Right lobe of liver (tissue), 6 donors: ENCODE data around the gene GRHL3. TPM values are rescaled to one million over a fixed set of nuclear protein-coding genes. Genes with fewer than 3 reads are reported as not detected.

Source experiments
- ATAC-seq, 4 donors: fragments of 200-7000 bp; cut with Tn5 transposase; one replicate each; pipeline ENCODE4 v1.9.1; 2020; ENCODE audit warnings: mild to moderate bottlenecking in 4 of 4, moderate library complexity in 4 of 4
- DNase-seq, 3 donors: peaks; one replicate each; pipeline ENCODE4 v3.0.0-alpha.2; 2020
- H3K27ac ChIP-seq, 3 donors: fragments of 200-600 bp; one replicate each; pipeline ENCODE4 v1.8.0; 2022
- H3K27me3 ChIP-seq, 2 donors: fragments of 200-600 bp; one replicate each; pipeline ENCODE4 v1.8.0; 2022
- H3K36me3 ChIP-seq, 4 donors: fragments of 200-600 bp; sonication (generic) in 1 of 4; one replicate each; pipeline versions ENCODE4 v1.5.1 to v1.8.0; 2017 to 2022; ENCODE audit warnings: control low read depth in 1 of 4
- H3K4me1 ChIP-seq, 4 donors: fragments of 200-600 bp; sonication (generic) in 1 of 4; one replicate each; pipeline versions ENCODE4 v1.5.1 to v1.8.0; 2017 to 2022; ENCODE audit warnings: control low read depth in 1 of 4
- H3K4me3 ChIP-seq, 3 donors: fragments of 200-600 bp; one replicate each; pipeline ENCODE4 v1.8.0; 2022
- H3K9me3 ChIP-seq, 4 donors: fragments of 200-600 bp; sonication (generic) in 1 of 4; one replicate each; pipeline versions ENCODE4 v1.5.1 to v1.8.0; 2017 to 2022; ENCODE audit warnings: control low read depth in 1 of 4
- CTCF ChIP-seq, 4 donors: fragments of 200-600 bp in 3 of 4; fragments of 450-650 bp in 1 of 4; IDR thresholded peaks; one replicate each; pipeline versions ENCODE4 v1.5.1 to v1.8.0; 2016 to 2022; ENCODE audit warnings: antibody characterized with exemption in 4 of 4, mild to moderate bottlenecking in 2 of 4
- POLR2A ChIP-seq: fragments of 450-650 bp; IDR thresholded peaks from one replicate; pipeline ENCODE4 v1.6.1; 2017; ENCODE audit warnings: antibody characterized with exemption, mild to moderate bottlenecking
- WGBS: methylation state at CpG from one replicate; pipeline ENCODE4 v1.1.6; 2018; ENCODE audit warnings: low coverage, low lambda C conversion rate; ENCODE audit not compliant: insufficient coverage; ENCODE audit errors: missing lambda C conversion rate; 5-methylcytosine and 5-hydroxymethylcytosine counted together
- intact Hi-C, 2 donors: fragments of 100-400 bp; cut with DNase I; formaldehyde crosslinking; loops; one replicate each; pipeline versions ENCODE4 v1.11.2 to v1.14.1; 2022
- total RNA-seq, 6 experiments: library from RNA; depleted of rRNA in 2 of 6; stranded (reverse); fragments of >200 nt in 2 of 6; fragmentation: NEBNext Ultra II Directional in 3 of 6; extraction: Animal tissue kit (Norgen Biotek cat#: 25700) in 3 of 6; gene quantifications; one replicate each; pipeline versions ENCODE4 v1.1.0 to v1.2.4, GENCODE V29; 2016 to 2023
- donor health status: DM: no; HTN: yes; CAD: no.
- donor health status: DM: no; HTN: no; CAD: no.
- donor health status: DM: no; HTN: no; CAD: no.
- donor health status: DM: no; HTN: yes; CAD: no.
- donor health status: DM: no; HTN: yes; CAD: no.

GRHL3 gene
- total RNA-seq, 6 experiments from 2014 or later: 0.20 to 1.00 (median 0.26) TPM; not detected in 1

GRCh38 chr1:24362982-24363614 lies 43.9 kb downstream of the GRHL3 start:
- DNase-seq (no peak), ATAC-seq (no peak)
- H3K9me3 ChIP-seq: no peaks in the 10 kb centered on the region
- WGBS: 90% methylated on average over 1 of the region's 4 CpGs
- H3K27me3 ChIP-seq: no peaks in the 10 kb centered on the region
- TF ChIP-seq POLR2A (no peak), CTCF (IDR thresholded peaks at IDR 0.05) (no peak)
- H3K4me3 ChIP-seq: no peak overlapping the region
- intact Hi-C loops: no loop called here
- H3K36me3 ChIP-seq: no peaks in the 10 kb centered on the region
- H3K27ac ChIP-seq: no peak overlapping the region
- H3K4me1 ChIP-seq: no peaks in the 10 kb centered on the region

- H3K4me3 ChIP-seq: no peak overlapping the region
- no peaks in the 10 kb centered on the region for H3K27me3 ChIP-seq
- no peaks in the 10 kb centered on the region for H3K4me1 ChIP-seq
- no peaks in the 10 kb centered on the region for H3K36me3 ChIP-seq
- no peaks in the 10 kb centered on the region for H3K9me3 ChIP-seq
- 76% methylated on average over 6 of the region's 7 CpGs for WGBS
- no peak overlapping the region for H3K27ac ChIP-seq
- intact Hi-C loops: no loop called here
- ATAC-seq: no peak
- TF ChIP-seq POLR2A: no peak
- no peak for DNase-seq
Observed at GRCh38 chr1:24363994-24364393, 44.8 kb downstream of the GRHL3 start.

GRCh38 chr1:24364605-24364974 lies 45.4 kb downstream of the GRHL3 start:
- no peak for TF ChIP-seq POLR2A
- no peak for TF ChIP-seq CTCF (IDR thresholded peaks at IDR 0.05)
- intact Hi-C loops: no loop called here
- no peak for ATAC-seq
- DNase-seq: no peak
- H3K4me1 ChIP-seq: no peaks in the 10 kb centered on the region
- H3K27ac ChIP-seq: no peak overlapping the region
- WGBS: 50% methylated on average over 1 of the region's 2 CpGs
- no peaks in the 10 kb centered on the region for H3K36me3 ChIP-seq
- no peaks in the 10 kb centered on the region for H3K27me3 ChIP-seq
- no peak overlapping the region for H3K4me3 ChIP-seq
- H3K9me3 ChIP-seq: no peaks in the 10 kb centered on the region

- Histone ChIP-seq H3K4me1 (no peaks in the 10 kb centered on the region), H3K36me3 (no peaks in the 10 kb centered on the region), H3K27ac (no peak overlapping the region), H3K4me3 (no peak overlapping the region), H3K27me3 (no peaks in the 10 kb centered on the region), H3K9me3 (no peaks in the 10 kb centered on the region)
- intact Hi-C loops: no loop called here
- no peak for TF ChIP-seq POLR2A
- TF ChIP-seq CTCF (IDR thresholded peaks at IDR 0.05): no peak
- WGBS: 77% methylated on average over 9 of the region's 11 CpGs
- peak in 1 of 4 donors; percentile 30 for ATAC-seq
- DNase-seq: no peak
Observed at GRCh38 chr1:24364975-24365678, 46.0 kb downstream of the GRHL3 start.

GRCh38 chr1:24366707-24367106 lies 47.5 kb downstream of the GRHL3 start:
- Histone ChIP-seq H3K9me3 (no peaks in the 10 kb centered on the region), H3K27ac (no peak overlapping the region), H3K4me3 (no peak overlapping the region), H3K36me3 (no peaks in the 10 kb centered on the region), H3K4me1 (no peaks in the 10 kb centered on the region), H3K27me3 (no peaks in the 10 kb centered on the region)
- WGBS: 100% methylated on average over 1 of the region's 9 CpGs
- intact Hi-C loops: no loop called here
- ATAC-seq: no peak
- TF ChIP-seq POLR2A: no peak
- no peak for TF ChIP-seq CTCF (IDR thresholded peaks at IDR 0.05)
- DNase-seq: no peak
